ENCODE data around the gene ATRIP.
"Not testable (repeated sequence)": the region's sequence is repeated elsewhere in the genome, so short reads cannot be mapped to it uniquely, and the experiment has no call there.

Gene ATRIP

GRCh38 chr3:48446425-48447193, at the start of gene ATRIP:
Gene ATRIP, plus strand, starts transcription at chr3:48446737. Its CDS starts 109 bp downstream, at chr3:48446846.
- peak; percentile 85 for DNase-seq (ENCODE audit: low spot score)

- DNase-seq (ENCODE audit: low spot score): no peak
These were observed 48.5 kb upstream of the ATRIP start for GRCh38 chr3:48397767-48398681.

- DNase-seq (ENCODE audit: low spot score): no peak
These were observed 47.7 kb upstream of the ATRIP start for GRCh38 chr3:48398701-48399386.

GRCh38 chr3:48399387-48400172, 47.0 kb upstream of the ATRIP start:
- no peak for DNase-seq (ENCODE audit: low spot score)

- DNase-seq (ENCODE audit: low spot score): peak; percentile 46
These were observed 45.6 kb upstream of the ATRIP start for GRCh38 chr3:48400824-48401433.

GRCh38 chr3:48401434-48401901, 45.1 kb upstream of the ATRIP start:
- DNase-seq (ENCODE audit: low spot score): not testable (repeated sequence)

GRCh38 chr3:48402281-48402732, 44.2 kb upstream of the ATRIP start:
- peak; percentile 45 for DNase-seq (ENCODE audit: low spot score)

GRCh38 chr3:48402907-48403306, 43.6 kb upstream of the ATRIP start:
- DNase-seq (ENCODE audit: low spot score): no peak

- no peak for DNase-seq (ENCODE audit: low spot score)
These were observed 42.8 kb upstream of the ATRIP start for GRCh38 chr3:48403533-48404439.

GRCh38 chr3:48404440-48405342, 41.8 kb upstream of the ATRIP start:
- no peak for DNase-seq (ENCODE audit: low spot score)

GRCh38 chr3:48405343-48405881, 41.1 kb upstream of the ATRIP start:
- DNase-seq (ENCODE audit: low spot score): no peak

GRCh38 chr3:48405971-48406370, 40.6 kb upstream of the ATRIP start:
- DNase-seq (ENCODE audit: low spot score): no peak

- no peak for DNase-seq (ENCODE audit: low spot score)
These were observed 39.8 kb upstream of the ATRIP start for GRCh38 chr3:48406443-48407431.

GRCh38 chr3:48407542-48408099, 38.9 kb upstream of the ATRIP start:
- no peak for DNase-seq (ENCODE audit: low spot score)

GRCh38 chr3:48408823-48409281, 37.7 kb upstream of the ATRIP start:
- DNase-seq (ENCODE audit: low spot score): no peak

- DNase-seq (ENCODE audit: low spot score): no peak
These were observed 37.0 kb upstream of the ATRIP start for GRCh38 chr3:48409291-48410201.

All from kidney capillary endothelial cell (primary cell).